HG03520 (cell line): ENCODE results near the gene OXGR1.
"Not testable (repeated sequence)": the region's sequence is repeated elsewhere in the genome, so short reads cannot be mapped to it uniquely, and the experiment has no call there.

ENCODE experiments used
- ATAC-seq: cut with Tn5 transposase; IDR thresholded peaks from one replicate; pipeline ENCODE4 v1.9.1; 2021; ENCODE audit warnings: mild to moderate bottlenecking, moderate library complexity; ENCODE audit not compliant: unreplicated experiment

Gene OXGR1

DNA sequence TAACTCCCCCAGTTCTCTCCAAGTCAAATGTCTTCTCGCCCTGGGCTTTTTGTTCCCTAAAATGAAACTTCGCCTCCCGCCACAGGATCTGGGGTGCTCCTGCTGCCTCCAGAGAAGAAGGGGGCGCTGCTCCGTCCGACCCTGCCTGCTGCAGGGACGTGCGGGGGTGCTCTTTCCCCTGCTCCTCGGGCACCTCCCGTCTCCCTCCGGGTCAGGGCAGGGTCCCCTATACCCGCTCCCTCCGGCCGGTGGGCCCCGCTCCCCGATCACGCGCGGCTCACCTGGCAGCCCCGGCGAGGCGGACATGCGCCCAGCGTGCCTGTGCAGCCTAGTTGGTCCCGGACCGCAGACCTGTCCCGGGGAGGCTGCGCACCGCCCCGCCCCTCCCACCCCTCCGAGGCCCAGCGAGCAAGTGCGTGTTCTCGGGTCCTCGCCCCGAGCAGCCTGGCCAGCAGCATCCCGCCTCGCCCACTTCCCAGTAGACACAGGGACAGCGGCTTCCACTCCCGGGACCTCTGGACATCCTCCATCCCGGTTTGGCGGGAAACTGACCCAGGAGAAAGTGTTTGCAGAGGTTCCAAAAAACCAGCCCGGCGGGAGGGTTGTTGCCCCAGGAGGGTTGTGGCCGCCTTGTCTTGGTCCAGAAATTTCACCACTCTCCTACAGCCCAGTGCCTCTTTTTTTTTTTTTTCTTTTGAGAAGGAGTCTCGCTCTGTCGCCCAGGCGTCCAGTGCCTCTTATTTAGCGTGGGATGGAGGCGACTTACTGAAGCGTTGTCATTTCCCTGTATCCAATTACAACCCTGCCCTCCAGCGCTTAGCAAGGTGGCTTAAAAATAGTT, at the start of gene OXGR1:
OXGR1 (minus strand) TSS at position 460 of the 841 bp plus-strand sequence. CDS start 6,717 bp downstream, outside the sequence.
- no peak for ATAC-seq

GRCh38 chr13:97043302-97043701, 49.0 kb upstream of the OXGR1 start:
- ATAC-seq = no peak

DNA sequence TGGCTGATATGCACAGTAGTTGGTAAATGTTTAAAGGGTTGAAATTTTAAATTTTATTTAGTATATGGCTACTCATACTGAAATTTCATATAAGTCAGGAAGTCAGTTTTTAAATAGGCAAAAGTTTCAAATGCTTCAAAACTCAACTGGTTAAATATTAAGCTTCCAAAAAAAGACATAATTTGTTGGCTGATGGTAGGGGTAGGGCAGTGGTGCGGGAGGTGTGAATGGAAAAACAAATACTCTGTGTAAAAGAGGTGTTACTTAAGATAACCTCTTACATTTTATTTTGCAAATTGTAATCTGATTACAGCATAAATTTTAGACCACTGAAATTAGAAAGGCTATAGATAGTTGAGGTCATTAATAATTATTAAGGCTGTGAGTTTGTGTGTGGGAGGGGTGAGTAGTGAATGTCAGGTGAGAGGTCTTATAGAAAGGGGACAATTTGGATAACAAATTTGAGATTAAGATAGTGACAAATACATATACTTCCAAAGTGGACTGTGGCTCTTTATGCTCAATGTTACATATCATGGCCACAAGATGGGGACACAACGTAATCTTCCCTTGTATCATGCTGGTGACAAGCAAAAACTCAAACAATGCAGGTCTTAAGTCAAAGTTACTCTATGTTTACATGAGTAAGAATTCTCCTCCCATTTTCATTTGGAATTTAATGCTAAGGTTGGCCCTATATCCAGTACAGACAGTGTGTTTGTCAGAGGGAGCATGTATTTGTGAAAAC, 36.6 kb upstream of the OXGR1 start:
- no peak for ATAC-seq

DNA sequence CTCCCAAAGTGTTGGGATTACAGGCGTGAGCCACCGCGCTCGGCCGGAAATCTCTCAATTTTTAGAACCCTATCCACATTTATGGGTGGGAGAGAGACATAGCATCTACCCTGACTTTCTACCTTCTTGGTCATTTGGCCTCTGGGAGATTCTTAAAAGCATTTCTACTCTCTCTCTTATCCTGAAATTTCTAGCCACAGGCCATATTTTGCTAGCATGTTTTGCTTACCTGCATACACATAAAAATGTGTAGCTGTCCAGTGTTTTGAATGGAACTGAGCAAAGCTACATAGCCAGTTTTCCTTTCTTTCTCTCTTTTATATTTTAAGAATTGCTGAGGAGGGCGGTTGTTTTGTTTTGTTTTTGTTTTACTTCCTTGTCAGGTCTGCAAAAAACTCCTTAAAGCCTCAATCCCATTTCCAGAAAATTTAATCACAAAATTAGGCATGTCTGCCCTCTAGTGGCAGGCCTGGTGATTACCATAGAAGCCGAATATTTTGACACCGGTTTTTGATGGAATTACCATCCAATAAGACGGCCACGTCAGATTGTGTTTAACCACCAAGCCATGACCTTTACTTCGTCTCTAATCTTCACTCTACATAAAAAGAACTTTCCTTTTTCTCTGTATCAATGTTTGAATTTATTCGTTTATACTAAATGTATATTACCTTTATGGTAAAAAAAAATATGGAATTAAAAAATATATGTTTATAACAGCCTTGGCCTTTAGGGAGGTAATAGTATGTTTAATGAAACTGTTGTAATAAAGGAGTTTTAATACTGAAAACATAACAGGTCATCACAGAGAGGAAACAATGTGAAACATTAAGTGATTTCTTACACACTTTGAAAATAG, 34.4 kb upstream of the OXGR1 start:
- ATAC-seq = peak; percentile 50

DNA sequence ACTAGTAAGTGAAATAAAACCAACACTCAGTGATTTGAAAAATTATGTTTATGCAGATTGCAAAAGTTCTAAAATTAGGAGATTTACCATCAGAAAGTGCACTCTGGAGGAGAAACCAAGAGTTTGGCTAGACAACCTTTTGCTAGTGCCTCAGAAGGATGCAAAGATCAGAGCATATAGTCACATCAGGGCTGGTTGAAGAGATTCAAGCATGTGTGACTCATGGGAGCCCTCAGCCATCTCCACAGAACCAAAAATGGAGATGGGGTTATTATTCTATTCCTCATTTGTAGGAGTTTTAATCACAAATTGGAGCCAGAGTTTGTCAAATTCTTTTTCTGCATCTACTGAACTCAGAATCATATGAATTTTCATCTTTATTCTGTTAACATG, 32.9 kb upstream of the OXGR1 start:
- no peak for ATAC-seq

- no peak for ATAC-seq
These were observed 32.4 kb upstream of the OXGR1 start for GRCh38 chr13:97026531-97027161.

- ATAC-seq = not testable (repeated sequence)
These were observed 29.5 kb upstream of the OXGR1 start for GRCh38 chr13:97023812-97024211.

DNA sequence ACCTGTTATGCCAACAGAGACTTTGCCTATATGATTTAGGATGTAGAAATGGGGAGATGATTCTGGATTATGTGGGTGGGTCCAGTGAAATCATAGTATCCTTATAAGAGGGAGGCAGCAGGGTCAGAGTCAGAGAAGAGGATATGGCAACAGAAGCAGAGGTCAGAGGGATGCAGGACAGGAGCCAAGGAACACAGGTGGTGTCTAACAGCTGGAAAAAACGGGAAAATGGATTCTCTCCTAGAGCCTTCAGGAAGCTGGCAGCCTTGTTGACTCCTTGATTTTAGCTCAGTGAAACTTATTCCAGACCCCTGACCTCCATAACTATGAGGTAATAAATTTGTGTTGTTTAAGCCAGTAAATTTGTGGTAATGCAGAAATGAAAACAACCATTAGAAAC, 28.8 kb upstream of the OXGR1 start:
- ATAC-seq = no peak

DNA sequence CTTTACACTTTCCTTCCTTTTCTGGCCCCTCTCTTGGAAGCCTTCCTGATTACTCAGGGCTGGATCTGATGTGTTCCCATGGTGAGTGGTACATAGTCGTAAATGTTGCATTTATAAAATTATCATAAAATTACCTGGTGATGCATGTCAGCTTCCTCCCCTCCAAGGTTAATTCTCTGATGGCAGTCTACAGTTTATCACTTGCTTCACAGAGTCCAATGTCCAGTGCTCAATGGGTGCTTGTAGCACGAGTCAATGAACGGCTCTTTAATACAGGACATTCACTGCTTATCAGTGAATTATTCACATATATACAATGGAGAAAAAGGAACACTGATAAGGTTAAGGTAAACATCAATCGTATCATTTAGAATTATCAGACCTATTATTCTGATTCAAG, 27.0 kb upstream of the OXGR1 start:
- no peak for ATAC-seq

- no peak for ATAC-seq
These were observed 26.5 kb upstream of the OXGR1 start for GRCh38 chr13:97020689-97021240.

- no peak for ATAC-seq
These were observed 25.9 kb upstream of the OXGR1 start for GRCh38 chr13:97020194-97020593.

GRCh38 chr13:97019236-97019635, 25.0 kb upstream of the OXGR1 start:
- no peak for ATAC-seq

- peak; percentile 90 for ATAC-seq
These were observed 23.9 kb upstream of the OXGR1 start for GRCh38 chr13:97018029-97018819.

- no peak for ATAC-seq
These were observed 23.0 kb upstream of the OXGR1 start for GRCh38 chr13:97017322-97017721.

- ATAC-seq = no peak
These were observed 21.5 kb upstream of the OXGR1 start for GRCh38 chr13:97015661-97016350.

DNA sequence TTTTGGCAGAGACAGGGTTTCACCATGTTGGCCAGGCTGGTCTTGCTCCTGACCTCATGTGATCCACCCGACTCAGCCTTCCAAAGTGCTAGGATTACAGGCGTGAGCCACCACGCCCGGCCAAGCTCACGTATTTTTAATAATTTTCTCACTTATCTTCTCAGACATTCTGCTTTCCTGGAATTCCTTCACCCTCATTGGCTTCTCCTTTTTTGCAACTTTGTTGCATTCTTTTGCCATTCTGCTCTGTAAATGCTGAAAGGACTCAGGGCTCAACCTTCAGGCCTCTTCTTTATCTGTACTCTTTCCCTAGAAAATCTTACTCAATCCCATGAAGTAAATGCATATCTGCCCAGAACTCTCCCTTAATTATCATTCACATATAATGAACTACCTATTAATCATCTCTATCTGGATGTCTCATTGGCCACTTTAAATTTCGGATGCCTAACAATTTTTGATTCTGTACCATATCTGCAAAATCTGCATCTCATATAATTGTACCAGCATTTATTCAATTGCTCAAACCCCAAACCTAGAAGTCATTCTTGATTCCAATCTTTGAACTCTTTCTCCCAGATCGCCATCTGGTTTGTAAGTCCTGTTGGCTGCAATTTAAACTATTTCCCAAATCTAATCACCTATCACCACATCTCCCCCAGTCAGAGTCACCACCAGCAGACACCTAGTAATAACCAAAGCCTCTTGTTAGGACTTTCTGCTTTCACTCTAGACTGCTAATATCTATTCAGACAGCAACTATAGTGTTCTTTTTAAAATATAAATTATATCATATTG, 18.2 kb upstream of the OXGR1 start:
- no peak for ATAC-seq

GRCh38 chr13:97011446-97012131, 17.3 kb upstream of the OXGR1 start:
- no peak for ATAC-seq

GRCh38 chr13:97008643-97009042, 14.4 kb upstream of the OXGR1 start:
- no peak for ATAC-seq
